Measurements from ENCODE around the gene AKAP1.

The AKAP1 gene

GRCh38 chr17:57084802-57085447, at the start of gene AKAP1:
TSS of gene AKAP1 (plus strand) at chr17:57085246. CDS start at chr17:57105465, 20,219 bp downstream.
- peak; percentile 97 for DNase-seq (ENCODE audit: low read depth)

- no peak for DNase-seq (ENCODE audit: low read depth)
Observed at GRCh38 chr17:57035971-57036481, 49.0 kb upstream of the AKAP1 start.

GRCh38 chr17:57037411-57037810, 47.6 kb upstream of the AKAP1 start:
- DNase-seq (ENCODE audit: low read depth): no peak

- no peak for DNase-seq (ENCODE audit: low read depth)
Observed at GRCh38 chr17:57038486-57038885, 46.6 kb upstream of the AKAP1 start.

- DNase-seq (ENCODE audit: low read depth): no peak
Observed at GRCh38 chr17:57040571-57040970, 44.5 kb upstream of the AKAP1 start.

- DNase-seq (ENCODE audit: low read depth): no peak
Observed at GRCh38 chr17:57043276-57043675, 41.8 kb upstream of the AKAP1 start.

- no peak for DNase-seq (ENCODE audit: low read depth)
Observed at GRCh38 chr17:57044976-57045867, 39.8 kb upstream of the AKAP1 start.

GRCh38 chr17:57045868-57046704, 39.0 kb upstream of the AKAP1 start:
- DNase-seq (ENCODE audit: low read depth): peak; percentile 29

GRCh38 chr17:57046749-57047148, 38.3 kb upstream of the AKAP1 start:
- DNase-seq (ENCODE audit: low read depth): no peak

- no peak for DNase-seq (ENCODE audit: low read depth)
Observed at GRCh38 chr17:57048096-57048495, 37.0 kb upstream of the AKAP1 start.

GRCh38 chr17:57050306-57050705, 34.7 kb upstream of the AKAP1 start:
- DNase-seq (ENCODE audit: low read depth): no peak

- no peak for DNase-seq (ENCODE audit: low read depth)
Observed at GRCh38 chr17:57051886-57052361, 33.1 kb upstream of the AKAP1 start.

GRCh38 chr17:57062865-57063264, 22.2 kb upstream of the AKAP1 start:
- DNase-seq (ENCODE audit: low read depth): no peak

- DNase-seq (ENCODE audit: low read depth): no peak
Observed at GRCh38 chr17:57067162-57067561, 17.9 kb upstream of the AKAP1 start.

- DNase-seq (ENCODE audit: low read depth): no peak
Observed at GRCh38 chr17:57067781-57068180, 17.3 kb upstream of the AKAP1 start.

- no peak for DNase-seq (ENCODE audit: low read depth)
Observed at GRCh38 chr17:57068222-57068658, 16.8 kb upstream of the AKAP1 start.

GRCh38 chr17:57068707-57069106, 16.3 kb upstream of the AKAP1 start:
- DNase-seq (ENCODE audit: low read depth): no peak

- DNase-seq (ENCODE audit: low read depth): no peak
Observed at GRCh38 chr17:57071991-57072944, 12.8 kb upstream of the AKAP1 start.

GRCh38 chr17:57073626-57074025, 11.4 kb upstream of the AKAP1 start:
- DNase-seq (ENCODE audit: low read depth): no peak

GRCh38 chr17:57075193-57075592, 9.9 kb upstream of the AKAP1 start:
- no peak for DNase-seq (ENCODE audit: low read depth)

GRCh38 chr17:57075785-57076184, 9.3 kb upstream of the AKAP1 start:
- no peak for DNase-seq (ENCODE audit: low read depth)
